Posterior vena cava (tissue), 2 donors: ENCODE measurements around the gene TM4SF18. TPM values are rescaled to one million over a fixed set of nuclear protein-coding genes. Genes with fewer than 3 reads are reported as not detected.

Experiments used
- DNase-seq: peaks from one replicate; pipeline ENCODE4 v3.0.0-alpha.2; 2020; ENCODE audit warnings: low spot score
- intact Hi-C, 2 donors: fragments of 100-400 bp; cut with DNase I; formaldehyde crosslinking; loops; one replicate each; pipeline versions ENCODE4 v1.14.1 to v1.14.2; 2022 to 2023
- total RNA-seq, 2 donors: library from RNA; stranded (reverse); fragmentation: NEBNext Ultra II Directional; extraction: Animal tissue kit (Norgen Biotek cat#: 25700); gene quantifications; one replicate each; pipeline ENCODE4 v1.2.1, GENCODE V29; 2021
- donor health status: DM: yes; HTN: yes; CAD: no.
- donor health status: DM: yes; HTN: yes; CAD: no.

TM4SF18 gene
- total RNA-seq, 2 donors from 2014 or later: 5.6 to 6.6 TPM

DNA sequence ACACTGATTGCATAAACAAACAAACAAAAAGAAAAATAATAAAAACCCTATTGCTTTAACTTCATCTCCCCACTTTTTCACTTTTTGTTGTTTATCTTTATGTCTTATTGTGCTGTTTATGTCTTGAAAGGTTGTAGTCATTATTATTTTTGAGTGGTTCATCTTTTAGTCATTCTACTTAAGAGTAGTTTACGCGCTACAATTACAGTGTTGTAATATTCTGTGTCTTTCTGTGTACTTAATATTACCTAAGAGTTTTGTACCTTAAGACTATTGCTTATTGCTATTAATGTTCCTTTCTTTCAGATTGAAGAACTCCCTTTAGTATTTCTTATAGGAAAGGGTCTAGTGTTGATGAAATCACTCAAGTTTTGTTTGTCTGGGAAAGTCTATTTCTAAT, 28.1 kb downstream of the TM4SF18 start:
- no peak for DNase-seq
- intact Hi-C loops: no loop called here

DNA sequence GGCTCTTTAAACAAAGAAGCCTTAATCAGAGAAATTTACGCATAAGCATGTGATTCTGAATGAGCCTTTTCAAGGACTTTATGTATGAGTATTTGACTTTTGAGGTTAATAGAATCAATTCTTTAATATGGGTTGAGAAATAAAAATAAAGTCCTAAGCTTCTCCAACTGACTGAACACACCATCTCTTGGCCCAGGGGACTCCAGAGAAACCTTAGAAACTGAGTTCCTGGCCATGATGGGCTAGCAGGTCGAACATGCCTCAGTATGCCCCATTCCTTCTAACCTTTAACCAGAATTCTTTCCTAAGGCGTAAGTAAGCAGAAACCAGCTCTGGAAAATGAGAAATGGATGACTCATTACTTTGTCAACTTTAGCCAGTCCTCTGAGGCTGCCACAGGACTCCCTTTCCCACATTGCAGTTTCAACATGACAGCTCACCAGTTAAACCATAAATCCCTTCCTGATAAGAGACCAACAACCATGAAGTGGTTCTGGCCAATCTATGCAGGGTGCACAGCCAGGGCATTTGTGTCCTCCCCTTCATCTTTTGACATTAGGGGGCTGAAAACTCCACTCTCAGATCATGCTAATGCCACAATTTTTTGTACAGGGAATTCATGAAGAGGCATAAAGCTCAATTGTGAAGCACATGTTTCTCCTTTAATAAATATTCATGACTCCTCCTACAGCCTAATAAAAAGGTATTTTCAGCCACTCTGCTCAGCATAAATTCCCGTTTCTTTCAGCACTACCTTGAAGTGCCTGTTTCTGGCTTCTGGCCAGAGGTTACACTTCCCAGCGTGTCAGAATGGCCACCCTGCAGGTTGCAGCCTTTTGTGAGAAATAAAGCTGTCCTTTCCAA, 33.3 kb downstream of the TM4SF18 start:
- intact Hi-C loops: no loop called here
- no peak for DNase-seq

DNA sequence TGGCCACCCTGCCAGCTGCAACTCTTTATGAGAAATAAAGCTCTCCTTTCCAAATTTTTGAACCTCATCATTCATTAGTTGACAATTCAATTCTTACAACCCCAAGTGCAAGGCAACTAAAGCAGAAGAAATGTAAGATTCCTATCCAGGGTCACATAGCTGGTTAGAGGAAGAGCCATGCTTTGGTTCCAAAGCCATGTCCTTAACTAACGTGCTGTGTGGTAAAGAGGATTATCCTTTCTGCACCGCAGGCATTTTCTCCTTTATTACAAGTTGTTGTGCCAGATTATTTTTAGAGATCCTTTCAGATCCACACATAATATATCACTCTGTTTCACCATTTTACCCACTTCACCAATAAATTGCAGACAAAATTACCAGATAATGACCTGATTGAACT, 36.5 kb downstream of the TM4SF18 start:
- no peak for DNase-seq
- intact Hi-C loops: no loop called here

DNA sequence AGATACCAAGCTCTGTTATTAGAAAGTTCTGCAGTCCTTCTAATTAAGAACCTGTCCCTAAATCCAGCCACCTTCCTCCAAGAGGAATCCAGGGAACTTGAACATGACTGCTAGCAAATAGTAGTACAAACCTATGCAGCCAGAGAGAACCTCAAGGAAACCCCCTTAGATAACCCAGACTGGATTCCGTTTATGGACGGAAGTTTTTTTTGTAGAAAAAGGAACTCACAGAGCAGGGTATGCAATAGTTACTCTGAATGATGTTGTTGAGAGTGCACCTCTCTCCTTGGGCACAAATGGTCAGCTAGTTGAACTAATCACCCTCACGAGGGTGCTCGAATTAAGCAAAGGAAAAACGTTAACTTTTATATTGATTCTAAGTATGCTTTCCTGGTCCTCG, 40.8 kb downstream of the TM4SF18 start:
- DNase-seq: no peak
- intact Hi-C loops: no loop called here

DNA sequence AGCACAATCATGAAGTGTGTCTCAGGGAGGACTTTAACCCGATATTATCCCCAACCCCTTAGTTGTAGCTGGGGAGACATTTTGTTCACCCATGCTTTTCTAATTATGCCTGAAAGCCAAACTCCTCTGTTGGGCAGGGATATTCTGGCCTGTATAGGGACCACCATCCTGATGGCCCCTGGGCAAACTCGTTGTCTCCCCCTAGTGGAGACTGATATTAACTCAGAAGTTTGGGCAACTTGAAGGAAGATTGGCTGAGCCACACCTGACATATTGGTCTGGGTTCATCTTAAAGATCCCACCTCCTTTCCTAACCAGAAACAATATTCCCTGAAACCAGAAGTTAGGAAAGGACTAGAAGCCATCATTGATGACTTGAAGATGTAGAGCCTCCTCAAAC, 42.3 kb downstream of the TM4SF18 start:
- no peak for DNase-seq
- intact Hi-C loops: no loop called here

DNA sequence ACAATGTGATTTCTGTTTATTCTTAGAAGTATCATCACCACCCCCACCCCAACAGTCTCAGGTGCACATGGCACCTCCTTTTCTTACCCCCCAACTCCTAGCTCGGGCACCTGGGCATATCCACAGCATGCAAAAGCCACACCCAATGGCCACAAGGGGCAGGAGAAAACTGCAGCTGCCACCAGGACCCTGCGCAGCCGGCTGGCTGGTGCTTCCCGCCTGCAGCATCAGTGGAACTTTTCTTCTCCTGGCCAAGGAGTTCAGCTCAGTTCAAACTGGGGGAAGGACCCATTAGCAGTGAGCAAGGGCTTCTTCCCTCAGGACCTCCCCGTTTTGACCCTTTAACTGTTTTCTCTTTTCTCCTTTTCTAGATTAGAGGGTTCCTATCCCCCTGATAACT, 44.8 kb downstream of the TM4SF18 start:
- no peak for DNase-seq
- intact Hi-C loops: no loop called here

DNA sequence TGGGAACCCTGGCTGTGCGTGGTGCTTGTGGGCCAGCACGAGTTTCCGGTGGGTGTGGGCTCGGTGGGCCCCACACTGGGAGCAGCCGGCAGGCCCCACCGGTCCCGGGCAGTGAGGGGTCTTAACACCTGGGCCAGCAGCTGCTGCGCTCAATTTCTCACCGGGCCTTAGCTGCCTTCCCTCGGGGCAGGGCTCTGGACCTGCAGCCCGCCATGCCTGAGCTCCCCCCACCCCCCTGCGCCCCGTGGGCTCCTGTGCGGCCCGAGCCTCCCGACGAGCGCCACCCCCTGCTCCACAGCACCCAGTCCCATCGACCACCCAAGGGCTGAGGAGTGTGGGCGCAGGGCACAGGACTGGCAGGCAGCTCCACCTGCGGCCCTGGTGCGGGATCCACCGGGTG, 49.4 kb downstream of the TM4SF18 start:
- intact Hi-C loops: no loop called here
- DNase-seq: no peak

DNA sequence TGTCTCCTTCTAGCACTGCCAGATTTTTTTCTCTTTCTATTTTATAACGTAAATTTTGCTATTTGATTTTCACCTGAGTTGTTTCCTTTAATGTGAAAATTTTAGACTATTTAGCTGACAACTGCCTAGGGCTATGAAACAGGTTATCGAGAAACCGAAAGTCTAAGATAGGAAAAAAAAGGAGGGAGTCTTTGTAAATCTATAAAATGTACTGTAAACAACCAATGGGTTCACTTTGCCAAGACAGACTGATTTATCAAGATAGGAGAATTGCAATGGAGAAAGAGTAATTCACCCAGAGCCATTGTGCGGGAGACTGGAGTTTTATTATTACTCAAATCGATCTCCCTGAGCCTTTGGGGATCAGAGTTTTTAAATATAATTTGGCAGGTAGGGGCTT, 50.0 kb downstream of the TM4SF18 start:
- no peak for DNase-seq
- intact Hi-C loops: no loop called here

DNA sequence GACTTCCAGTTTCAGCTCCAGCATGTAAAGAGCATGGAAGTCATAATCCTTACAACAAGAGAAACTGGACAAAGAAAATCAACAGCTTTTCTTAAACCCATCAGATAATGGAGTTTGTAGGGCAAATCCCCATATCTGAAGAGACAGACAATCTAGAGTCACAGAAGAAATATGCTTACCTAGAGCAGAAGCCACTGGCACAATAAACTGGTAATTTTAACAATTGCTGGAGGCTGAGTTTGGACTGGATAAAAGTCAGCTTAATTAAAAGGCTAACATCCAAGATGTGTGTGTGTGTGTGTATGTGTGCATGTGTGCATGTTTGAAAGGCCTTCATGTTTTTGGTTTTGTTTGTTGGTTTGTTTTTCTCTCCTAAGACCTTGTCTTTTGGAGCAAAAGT, 50.6 kb downstream of the TM4SF18 start:
- DNase-seq: no peak
- intact Hi-C loops: no loop called here

DNA sequence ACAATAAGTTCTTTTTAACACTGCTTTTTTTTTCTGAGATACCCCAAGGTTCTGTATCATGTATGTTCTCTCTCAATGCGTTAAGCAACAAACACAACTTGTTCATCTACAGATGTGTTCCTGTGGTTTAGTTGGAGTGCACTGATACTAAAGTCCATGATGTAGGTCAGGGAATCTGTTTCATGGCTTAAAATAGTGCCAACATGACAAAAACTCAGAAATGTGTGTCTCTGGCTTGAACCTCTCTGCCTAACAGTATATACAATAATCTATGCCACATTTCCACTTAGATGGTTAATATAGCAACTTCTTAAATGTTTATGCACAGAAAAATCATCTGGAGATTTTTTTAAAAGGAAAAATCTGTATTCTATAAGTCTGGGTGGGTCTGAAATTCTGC, 51.1 kb downstream of the TM4SF18 start:
- intact Hi-C loops: no loop called here

DNA sequence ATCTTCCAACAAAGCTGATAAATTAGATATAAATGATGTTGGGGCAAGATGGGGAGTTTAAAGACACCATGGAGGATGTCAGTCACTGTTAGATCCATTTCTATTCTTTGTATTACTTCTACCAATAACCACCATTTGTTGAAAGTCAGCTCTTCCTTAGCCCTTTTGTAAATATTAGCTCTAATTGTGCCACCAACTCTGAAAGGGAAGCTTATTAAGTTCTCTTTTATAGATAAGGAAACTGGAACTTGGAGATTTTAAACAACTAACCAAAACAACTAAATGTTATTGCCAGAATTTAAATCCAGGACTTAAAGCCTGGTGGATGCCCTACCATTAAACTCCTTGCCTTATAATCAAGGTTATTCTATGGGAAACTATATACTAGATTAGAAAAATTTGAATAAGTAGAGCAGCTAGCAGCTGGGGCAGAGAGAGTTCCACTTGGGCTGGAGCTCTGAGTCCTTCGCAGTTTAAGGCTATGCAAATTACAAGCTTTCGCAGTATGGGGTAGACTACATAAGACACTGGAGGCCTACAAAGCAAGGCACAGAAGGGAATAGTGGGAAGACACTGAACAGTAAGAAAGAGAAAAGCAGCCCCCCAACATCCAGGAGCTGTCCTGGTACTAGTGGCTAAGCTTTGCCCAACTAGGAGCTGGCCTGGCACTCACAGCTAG, 52.6 kb downstream of the TM4SF18 start:
- no peak for DNase-seq
- intact Hi-C loops: no loop called here

More for the DNA sequence above, 51.1 kb downstream of the TM4SF18 start:
- no peak for DNase-seq

DNA sequence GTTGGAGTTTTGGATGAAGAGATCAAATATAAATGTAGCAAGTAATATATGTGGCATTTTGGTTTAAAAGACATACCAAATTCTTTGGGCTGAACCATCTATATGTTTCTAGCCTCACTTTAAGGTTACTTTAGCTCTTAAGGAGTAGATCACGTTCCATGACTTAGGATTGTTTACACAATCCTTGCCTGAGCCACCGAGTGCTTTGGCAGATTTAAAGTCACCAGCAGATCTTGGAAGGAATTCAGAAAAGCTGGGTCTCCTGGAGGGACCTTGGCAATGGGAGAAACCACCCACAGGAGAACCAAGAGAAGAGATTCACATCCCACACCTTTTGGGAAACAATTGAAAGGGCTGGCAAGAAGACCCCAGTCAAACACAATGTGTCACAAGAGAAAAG, 54.5 kb downstream of the TM4SF18 start:
- DNase-seq: no peak
- intact Hi-C loops: loop anchor here (10.0 kb wide), 3 partner anchors 154 to 324 kb away; partner anchors contain the start of gene HPS3 (in 1 of the 2)

DNA sequence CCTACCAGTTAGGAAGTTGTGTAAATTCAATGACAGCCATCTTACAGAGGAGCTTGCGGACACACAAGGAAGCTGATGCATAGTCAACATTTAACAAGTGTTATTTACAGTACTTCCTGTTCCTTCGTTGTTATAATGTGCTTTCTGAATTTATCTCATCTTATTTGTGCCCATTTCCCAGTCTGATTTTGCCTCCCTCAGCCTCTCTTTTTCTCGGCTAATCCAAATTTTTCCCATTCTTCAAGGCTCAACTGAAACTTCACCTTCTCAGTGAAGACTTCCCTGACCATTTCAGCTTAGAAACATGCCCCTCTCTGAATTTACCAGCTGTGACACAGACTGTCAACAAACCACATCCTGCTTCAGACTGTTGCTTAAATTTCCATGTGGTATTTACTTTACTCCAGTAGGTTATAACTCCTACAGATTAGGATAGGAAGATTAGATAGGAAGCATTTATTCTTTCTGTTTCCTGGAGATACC, 56.1 kb downstream of the TM4SF18 start:
- no peak for DNase-seq
- intact Hi-C loops: loop anchor here (10.0 kb wide), 3 partner anchors 153 to 323 kb away; partner anchors contain the start of gene HPS3 (in 1 of the 2)

DNA sequence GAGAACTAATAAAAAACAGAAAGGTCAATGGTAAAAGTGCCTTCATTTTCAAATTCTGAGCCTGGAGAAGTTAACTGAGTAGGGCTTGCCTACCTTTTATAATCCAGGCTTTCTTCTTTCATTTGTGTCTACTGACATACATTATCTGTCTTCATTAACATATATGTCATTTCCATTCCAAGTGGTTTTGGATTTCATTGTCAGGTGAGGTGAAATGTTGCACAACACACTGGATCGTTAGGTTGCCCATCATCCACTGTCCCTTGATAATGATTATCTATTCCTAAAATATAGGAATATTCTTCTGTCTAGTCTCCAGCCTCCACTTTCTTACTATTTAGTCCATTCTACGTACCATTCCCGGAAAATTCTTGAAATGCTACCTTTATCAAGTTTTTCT, 56.8 kb downstream of the TM4SF18 start:
- intact Hi-C loops: loop anchor here (10.0 kb wide), 3 partner anchors 152 to 322 kb away; partner anchors contain the start of gene HPS3 (in 1 of the 2)
- no peak for DNase-seq

DNA sequence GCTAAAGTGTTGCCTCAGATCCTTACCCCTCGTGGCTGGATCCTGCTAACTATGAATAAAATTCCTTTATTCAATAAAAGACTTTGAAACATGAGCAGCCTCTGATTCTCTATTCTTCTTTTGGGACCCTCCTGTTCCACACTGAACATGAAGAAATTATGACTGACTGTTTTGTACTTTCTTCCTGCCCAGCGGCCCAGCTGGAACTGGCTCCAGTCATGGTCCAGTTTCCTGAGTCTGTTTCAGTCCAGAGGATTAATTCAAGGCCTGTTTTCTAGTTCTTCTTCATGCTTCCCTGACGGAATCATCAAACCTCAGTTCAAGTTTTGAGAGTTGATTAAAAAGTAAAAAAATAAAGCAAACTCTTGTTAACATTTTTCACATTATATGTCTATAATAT, 59.2 kb downstream of the TM4SF18 start:
- no peak for DNase-seq
- intact Hi-C loops: loop anchor here (5.0 to 10.0 kb wide), 4 partner anchors 149 to 319 kb away; partner anchors contain the start of gene HPS3 (in 1 of the 2)

DNA sequence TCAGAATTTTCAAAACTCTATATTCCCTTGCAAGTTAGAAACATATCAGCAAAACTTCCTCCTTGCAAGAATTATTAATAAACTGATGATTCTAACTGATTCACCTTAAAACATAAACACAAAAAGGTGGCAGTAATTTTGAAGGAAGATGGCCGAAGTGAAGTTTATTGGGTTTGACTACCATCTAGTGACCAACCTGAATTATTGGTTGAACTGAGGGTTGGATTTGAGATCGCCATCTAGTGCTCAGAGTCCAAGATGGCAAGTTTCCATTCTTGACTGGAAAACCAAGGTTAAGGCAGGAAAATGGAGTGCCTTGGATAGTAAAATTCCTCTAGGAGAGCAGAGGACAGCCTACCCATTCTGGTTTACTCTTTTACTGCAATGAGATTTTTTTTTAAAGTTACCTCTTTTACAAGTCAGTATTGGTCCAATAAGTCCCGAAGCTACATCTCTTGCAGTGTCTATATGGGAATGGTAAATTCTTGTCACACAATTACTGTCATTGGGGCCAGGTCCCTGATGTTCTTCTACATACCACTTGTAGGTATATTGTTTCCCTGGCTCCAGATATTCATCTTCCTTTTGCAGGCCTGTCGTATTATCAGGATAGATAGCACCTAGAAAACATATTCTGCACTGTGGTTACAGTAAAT, 60.2 kb downstream of the TM4SF18 start:
- intact Hi-C loops: loop anchor here (5.0 to 10.0 kb wide), 4 partner anchors 148 to 318 kb away; partner anchors contain the start of gene HPS3 (in 1 of the 2)

DNA sequence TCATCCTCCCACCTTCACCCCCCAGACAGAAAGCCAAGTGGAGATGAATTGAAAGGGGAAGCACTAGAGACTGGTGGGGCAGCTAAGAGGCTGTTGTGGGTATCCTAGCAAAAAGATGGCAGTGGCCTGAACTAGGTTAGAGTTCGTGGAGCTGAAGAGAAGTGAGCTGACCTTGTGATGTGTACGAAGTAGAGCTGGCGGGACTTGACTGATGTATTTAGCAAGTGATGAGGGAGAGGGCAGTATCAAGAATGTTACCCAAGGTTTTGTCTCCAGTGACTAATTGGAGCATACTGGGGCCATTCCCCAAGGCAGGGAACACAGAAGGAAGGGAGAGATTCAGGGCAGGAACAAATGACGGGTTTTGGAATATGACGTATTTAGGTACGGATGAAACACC, 61.8 kb downstream of the TM4SF18 start:
- intact Hi-C loops: loop anchor here (5.0 to 10.0 kb wide), 4 partner anchors 147 to 317 kb away; partner anchors contain the start of gene HPS3 (in 1 of the 2)
- DNase-seq: no peak

More for the DNA sequence above, 60.2 kb downstream of the TM4SF18 start:
- DNase-seq: no peak

DNA sequence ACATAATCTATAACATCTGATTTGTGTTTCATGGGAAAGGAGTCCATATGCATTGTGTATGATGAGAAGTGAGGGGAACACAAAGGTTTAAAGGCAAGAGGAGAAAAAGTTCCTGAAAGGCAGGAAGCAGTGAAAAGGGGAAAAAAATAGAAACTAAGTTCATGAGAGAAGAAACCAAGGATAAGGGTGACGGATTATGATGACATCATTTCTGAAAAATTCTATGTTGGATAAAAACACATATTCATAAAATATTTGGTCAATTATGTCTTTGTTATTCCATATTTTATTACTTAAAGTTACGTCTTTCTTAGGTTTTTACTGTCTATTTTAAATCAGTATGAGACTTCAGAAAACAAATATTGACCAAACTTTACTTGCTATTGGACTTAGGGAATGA, 63.3 kb downstream of the TM4SF18 start:
- DNase-seq: no peak
- intact Hi-C loops: loop anchor here (5.0 to 10.0 kb wide), 4 partner anchors 145 to 315 kb away; partner anchors contain the start of gene HPS3 (in 1 of the 2)

DNA sequence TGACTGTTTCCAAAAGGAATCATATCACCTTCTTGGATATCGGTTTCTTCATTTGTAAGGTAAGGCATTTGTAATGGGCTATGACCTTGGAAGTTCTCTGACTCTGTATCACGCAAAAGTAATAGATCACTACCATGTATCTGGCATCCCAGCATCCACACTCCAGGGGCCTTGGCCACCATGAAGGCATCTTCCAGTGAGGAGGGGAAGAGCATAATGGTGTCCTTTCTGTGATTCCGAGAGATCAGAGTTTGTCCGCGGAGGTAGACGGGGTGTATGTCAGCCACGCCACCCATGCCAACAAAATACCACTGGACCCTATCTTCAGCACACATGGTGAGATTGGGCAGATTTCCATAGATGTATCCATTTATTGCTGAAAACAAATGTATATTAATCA, 63.7 kb downstream of the TM4SF18 start:
- no peak for DNase-seq
- intact Hi-C loops: loop anchor here (5.0 to 10.0 kb wide), 4 partner anchors 145 to 315 kb away; partner anchors contain the start of gene HPS3 (in 1 of the 2)
